BE2C (cell line): ENCODE data around the gene LZTFL1.

Experiments used
- DNase-seq: peaks from one replicate; pipeline ENCODE4 v3.0.0-alpha.2; 2020
- H3K27me3 ChIP-seq: fragments of 250-450 bp; sonication (Bioruptor Pico); 2 replicates; pipeline ENCODE4 v1.5.1; 2020; ENCODE audit warnings: mild to moderate bottlenecking
- H3K36me3 ChIP-seq: fragments of 250-450 bp; sonication (Bioruptor Pico); 2 replicates; pipeline ENCODE4 v1.5.1; 2020; ENCODE audit warnings: mild to moderate bottlenecking
- H3K4me1 ChIP-seq: fragments of 250-450 bp; sonication (Bioruptor Pico); 2 replicates; pipeline ENCODE4 v1.5.1; 2020
- H3K4me3 ChIP-seq: 2 replicates; pipeline ENCODE4 v1.5.1; 2011; ENCODE audit warnings: low read depth, low read length
- H3K9me3 ChIP-seq: fragments of 250-450 bp; sonication (Bioruptor Pico); 2 replicates; pipeline ENCODE4 v1.5.1; 2020
- CTCF ChIP-seq: IDR thresholded peaks from 2 replicates; pipeline ENCODE4 v1.5.1; 2012; ENCODE audit warnings: mild to moderate bottlenecking, low read depth, low read length

Gene LZTFL1

GRCh38 chr3:45885979-45886705 lies 44.2 kb upstream of the LZTFL1 start, which contains the start of gene CCR9:
CCR9 (plus strand) TSS chr3:45886543; CDS start chr3:45894934, 8,391 bp downstream.
- Histone ChIP-seq H3K27me3 (no peaks in the 10 kb centered on the region), H3K4me1 (no peaks in the 10 kb centered on the region), H3K36me3 (no peaks in the 10 kb centered on the region), H3K4me3 (no peak within 1 kb of the TSS), H3K9me3 (no peaks in the 10 kb centered on the region)
- no peak for DNase-seq
- no peak for TF ChIP-seq CTCF

DNA sequence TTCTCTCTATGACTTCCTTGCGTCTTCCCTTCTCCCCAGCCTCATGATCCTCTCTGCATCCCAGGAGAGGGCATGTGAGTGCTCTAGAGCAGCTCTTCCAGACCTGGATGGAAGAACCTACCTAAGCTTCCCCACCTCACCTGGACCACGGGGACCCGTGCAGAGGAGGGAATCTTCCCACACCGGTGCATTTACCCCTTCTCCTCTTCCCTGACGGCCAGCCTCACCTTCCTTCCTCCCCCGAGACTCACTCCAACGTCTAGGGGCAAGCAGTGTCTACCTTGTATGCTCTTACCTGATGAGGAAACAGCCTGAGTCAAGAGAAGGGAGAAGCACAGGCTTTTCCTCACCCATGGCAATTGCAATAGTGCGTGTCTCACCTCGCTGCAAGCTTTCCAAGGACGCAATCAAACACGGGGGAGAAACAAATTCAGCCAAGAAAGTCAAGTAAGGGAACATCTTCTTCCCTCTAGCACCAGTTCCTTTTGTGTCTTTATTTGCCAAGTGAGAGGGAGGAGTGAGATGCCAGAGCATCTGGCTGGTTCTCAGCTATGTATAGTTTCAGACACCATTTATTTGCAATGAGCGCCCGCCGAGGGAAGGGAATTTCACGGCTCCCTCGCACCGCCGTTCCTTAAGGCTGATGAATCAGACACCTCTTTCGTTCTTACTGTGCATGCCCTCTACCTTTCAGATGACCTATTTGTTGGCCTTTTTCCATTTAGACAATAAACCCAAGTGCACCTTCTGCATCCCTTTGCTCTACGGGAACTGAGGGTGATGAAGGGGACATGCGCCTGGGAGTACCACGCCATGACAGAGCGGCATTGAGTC lies 42.7 kb upstream of the LZTFL1 start:
- Histone ChIP-seq H3K9me3 (no peaks in the 10 kb centered on the region), H3K27me3 (no peaks in the 10 kb centered on the region), H3K4me3 (no peak overlapping the region), H3K36me3 (no peaks in the 10 kb centered on the region), H3K4me1 (no peaks in the 10 kb centered on the region)
- no peak for TF ChIP-seq CTCF
- DNase-seq, result no peak

DNA sequence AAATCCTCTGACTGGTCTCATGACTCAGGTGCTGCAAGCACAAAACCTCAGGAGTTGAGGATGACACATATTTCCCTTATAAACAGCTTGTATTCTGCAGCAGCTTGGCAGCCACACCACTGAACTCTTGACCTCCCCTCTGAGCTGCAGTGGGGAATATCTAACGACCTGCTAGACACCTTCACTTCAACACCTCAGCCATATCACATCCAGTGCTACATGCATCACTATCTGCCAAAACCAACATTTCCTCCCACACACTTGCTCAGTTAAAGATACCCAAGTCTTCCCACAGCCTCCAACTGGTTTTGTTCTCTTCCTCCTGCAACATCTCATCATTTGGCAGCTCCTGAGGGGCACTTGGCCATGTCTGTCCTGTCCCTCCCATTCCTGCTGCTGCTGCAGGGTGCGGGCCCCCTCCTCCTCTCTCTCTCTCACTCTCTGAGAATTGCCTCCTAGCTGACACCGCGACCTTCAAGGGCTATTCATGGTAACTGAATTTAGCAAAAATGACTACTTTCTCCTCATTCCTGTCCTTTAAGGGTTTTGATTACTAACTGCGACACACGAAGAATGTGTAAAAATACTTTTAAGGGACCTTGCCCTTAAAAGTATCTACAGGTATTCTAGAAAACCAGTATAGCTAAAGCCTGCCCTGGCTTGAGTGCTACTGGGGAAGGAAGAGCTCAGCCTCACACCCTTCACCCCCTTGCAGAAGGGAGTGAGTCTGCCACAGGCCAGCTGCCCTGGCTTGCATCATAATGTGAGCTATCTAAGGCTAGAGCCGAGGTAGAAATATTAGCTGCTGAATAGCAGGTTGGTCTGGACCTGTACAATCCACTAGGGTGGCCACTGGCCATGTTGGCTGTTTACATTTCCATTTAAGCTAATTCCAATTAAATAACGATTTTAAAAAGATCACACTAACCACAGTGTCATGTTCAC lies 39.4 kb upstream of the LZTFL1 start:
- no peaks in the 10 kb centered on the region for H3K4me1 ChIP-seq
- no peak overlapping the region for H3K4me3 ChIP-seq
- no peak for DNase-seq
- no peaks in the 10 kb centered on the region for H3K27me3 ChIP-seq
- H3K36me3 ChIP-seq, result no peaks in the 10 kb centered on the region
- H3K9me3 ChIP-seq, result no peaks in the 10 kb centered on the region
- TF ChIP-seq CTCF, result no peak

DNA sequence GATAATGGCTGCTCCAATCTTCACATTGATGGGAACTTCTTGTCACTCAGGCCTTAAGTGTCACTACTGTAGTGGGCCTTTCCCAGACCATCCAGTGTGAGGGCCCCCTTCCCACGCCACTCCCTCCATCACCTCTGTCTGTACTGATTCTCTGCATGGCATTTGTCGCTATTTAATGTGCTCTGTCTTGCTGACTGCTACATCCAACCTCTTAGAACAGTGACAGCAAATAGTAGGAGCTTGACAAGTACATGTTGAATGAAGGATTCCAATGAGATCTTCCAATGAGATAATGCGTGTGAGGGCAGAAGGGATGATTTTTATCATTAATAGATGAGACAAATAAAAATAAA lies 38.8 kb upstream of the LZTFL1 start:
- no peaks in the 10 kb centered on the region for H3K4me1 ChIP-seq
- no peaks in the 10 kb centered on the region for H3K9me3 ChIP-seq
- no peaks in the 10 kb centered on the region for H3K27me3 ChIP-seq
- H3K4me3 ChIP-seq, result no peak overlapping the region
- no peak for TF ChIP-seq CTCF
- H3K36me3 ChIP-seq, result no peaks in the 10 kb centered on the region
- no peak for DNase-seq

GRCh38 chr3:45878124-45878523 lies 36.2 kb upstream of the LZTFL1 start:
- H3K4me1 ChIP-seq, result no peaks in the 10 kb centered on the region
- no peaks in the 10 kb centered on the region for H3K36me3 ChIP-seq
- H3K4me3 ChIP-seq, result no peak overlapping the region
- DNase-seq, result no peak
- H3K27me3 ChIP-seq, result no peaks in the 10 kb centered on the region
- H3K9me3 ChIP-seq, result no peaks in the 10 kb centered on the region
- no peak for TF ChIP-seq CTCF
